ENCODE measurements around the gene BRMS1.
"Not testable (repeated sequence)": the region's sequence is repeated elsewhere in the genome, so short reads cannot be mapped to it uniquely, and the experiment has no call there.

Gene BRMS1

GRCh38 chr11:66344550-66345315 is at the start of gene BRMS1:
Gene BRMS1 (minus strand): TSS chr11:66345104. CDS start chr11:66342234, 2,870 bp downstream.
- DNase-seq: peak; percentile 98
- peak within 1 kb of the TSS; percentile 98 for H3K4me3 ChIP-seq (ENCODE audit: low read depth, low read length)
- peaks cover 17% of the 10 kb centered on the region for H3K36me3 ChIP-seq (replicated peaks)
- no peaks in the 10 kb centered on the region for H3K27me3 ChIP-seq (replicated peaks)
- in situ Hi-C loops (cut with HindIII; ENCODE audit: low pct_ligation_motif_present, low sequenced_read_pairs): no loop called here
- H3K27ac ChIP-seq: peak within 1 kb of the TSS; percentile 69
- peak; percentile 29 for TF ChIP-seq CTCF (IDR thresholded peaks at IDR 0.05; ENCODE audit: low read depth, low read length, missing control alignments)

GRCh38 chr11:66393954-66394353 is 49.0 kb upstream of the BRMS1 start:
- H3K27me3 ChIP-seq (replicated peaks): peaks cover 4% of the 10 kb centered on the region
- no peak overlapping the region for H3K27ac ChIP-seq
- TF ChIP-seq CTCF (IDR thresholded peaks at IDR 0.05; ENCODE audit: low read depth, low read length, missing control alignments): no peak
- in situ Hi-C loops (cut with HindIII; ENCODE audit: low pct_ligation_motif_present, low sequenced_read_pairs): no loop called here
- DNase-seq: no peak
- no peaks in the 10 kb centered on the region for H3K36me3 ChIP-seq (replicated peaks)
- H3K4me3 ChIP-seq (ENCODE audit: low read depth, low read length): no peak overlapping the region

- DNase-seq: no peak
- TF ChIP-seq CTCF (IDR thresholded peaks at IDR 0.05; ENCODE audit: low read depth, low read length, missing control alignments): no peak
- Histone ChIP-seq H3K36me3 (replicated peaks) (no peaks in the 10 kb centered on the region), H3K4me3 (ENCODE audit: low read depth, low read length) (no peak overlapping the region), H3K27ac (no peak overlapping the region), H3K27me3 (replicated peaks) (peaks cover 4% of the 10 kb centered on the region)
- in situ Hi-C loops (cut with HindIII; ENCODE audit: low pct_ligation_motif_present, low sequenced_read_pairs): no loop called here
Measured at GRCh38 chr11:66391322-66391721, 46.4 kb upstream of the BRMS1 start.

DNA sequence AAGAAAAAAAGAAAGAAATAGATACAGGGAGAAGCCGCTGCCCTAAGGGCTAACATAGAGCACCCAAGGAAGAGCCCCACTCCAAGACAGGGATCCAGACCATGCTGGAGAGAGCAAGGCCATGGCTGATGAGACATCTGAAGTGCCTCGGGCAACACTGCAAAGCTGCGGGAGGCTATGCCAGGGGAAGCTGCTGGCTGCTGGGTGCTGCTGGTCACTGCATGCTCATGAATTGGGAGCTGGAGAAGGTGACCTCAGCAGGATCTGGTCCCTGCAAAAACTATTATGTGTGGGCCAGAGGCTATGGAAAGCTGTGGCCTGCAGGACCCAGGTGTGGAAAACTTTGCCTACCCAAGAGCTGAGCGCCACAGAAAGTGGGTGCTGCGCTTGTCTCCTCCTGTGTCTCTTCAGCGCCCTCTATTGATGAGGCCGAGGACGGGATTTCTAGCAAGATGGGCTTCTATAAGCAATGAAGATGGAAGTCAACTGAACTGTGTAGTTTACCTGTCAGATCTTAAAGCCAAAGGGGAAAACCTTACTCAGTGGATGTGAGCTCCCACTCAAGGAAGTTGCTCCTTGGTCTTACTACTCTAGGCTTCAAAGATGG is 44.0 kb upstream of the BRMS1 start:
- Histone ChIP-seq H3K27me3 (replicated peaks) (no peaks in the 10 kb centered on the region), H3K4me3 (ENCODE audit: low read depth, low read length) (no peak overlapping the region), H3K36me3 (replicated peaks) (no peaks in the 10 kb centered on the region), H3K27ac (no peak overlapping the region)
- in situ Hi-C loops (cut with HindIII; ENCODE audit: low pct_ligation_motif_present, low sequenced_read_pairs): no loop called here
- TF ChIP-seq CTCF (IDR thresholded peaks at IDR 0.05; ENCODE audit: low read depth, low read length, missing control alignments): peak; percentile 95
- peak; percentile 49 for DNase-seq

DNA sequence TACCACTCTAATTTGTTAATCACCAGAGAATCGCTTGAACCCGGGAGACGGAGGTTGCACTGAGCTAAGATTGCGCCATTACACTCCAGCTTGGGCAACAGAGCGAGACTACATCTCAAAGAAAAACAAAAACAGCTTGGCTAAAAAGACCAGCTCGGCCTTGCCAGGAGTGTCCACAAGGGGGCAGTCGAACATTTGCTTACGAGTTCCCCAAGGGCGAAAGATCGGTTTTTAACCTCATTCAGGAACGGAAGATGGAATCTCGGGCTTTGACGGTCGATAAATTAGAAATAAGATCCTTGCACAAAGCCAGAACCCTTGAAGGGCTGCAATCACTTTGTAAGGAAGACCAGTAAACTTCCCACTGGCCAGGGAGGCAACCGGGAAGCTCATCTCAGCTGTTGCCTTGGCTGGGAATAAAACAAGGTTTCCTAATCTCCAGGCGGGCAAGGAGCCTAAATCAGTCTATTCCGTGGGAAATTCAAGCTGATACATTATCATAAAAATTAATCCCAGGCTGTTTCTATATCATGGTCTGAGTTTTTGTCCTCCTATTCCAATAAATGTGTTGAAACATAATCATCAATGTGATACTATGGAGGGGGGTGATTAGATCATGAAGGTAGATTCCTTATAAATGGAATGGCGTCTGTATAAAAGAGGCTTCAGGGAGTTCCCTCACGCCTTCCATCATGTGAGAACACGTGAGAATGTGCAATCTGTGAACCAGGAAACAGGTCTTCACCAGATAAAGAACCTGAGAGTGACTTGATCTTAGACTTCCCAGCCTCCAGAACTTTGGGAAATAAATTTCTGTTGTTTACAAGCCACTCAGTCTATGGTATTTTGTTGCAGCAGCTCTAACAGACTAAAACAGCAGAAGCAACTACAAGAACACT is 41.5 kb upstream of the BRMS1 start:
- TF ChIP-seq CTCF (IDR thresholded peaks at IDR 0.05; ENCODE audit: low read depth, low read length, missing control alignments): peak; percentile 98
- peak; percentile 89 for DNase-seq
- H3K4me3 ChIP-seq (ENCODE audit: low read depth, low read length): peak overlapping the region; percentile 22
- no peaks in the 10 kb centered on the region for H3K27me3 ChIP-seq (replicated peaks)
- H3K36me3 ChIP-seq (replicated peaks): no peaks in the 10 kb centered on the region
- no peak overlapping the region for H3K27ac ChIP-seq
- in situ Hi-C loops (cut with HindIII; ENCODE audit: low pct_ligation_motif_present, low sequenced_read_pairs): no loop called here

DNA sequence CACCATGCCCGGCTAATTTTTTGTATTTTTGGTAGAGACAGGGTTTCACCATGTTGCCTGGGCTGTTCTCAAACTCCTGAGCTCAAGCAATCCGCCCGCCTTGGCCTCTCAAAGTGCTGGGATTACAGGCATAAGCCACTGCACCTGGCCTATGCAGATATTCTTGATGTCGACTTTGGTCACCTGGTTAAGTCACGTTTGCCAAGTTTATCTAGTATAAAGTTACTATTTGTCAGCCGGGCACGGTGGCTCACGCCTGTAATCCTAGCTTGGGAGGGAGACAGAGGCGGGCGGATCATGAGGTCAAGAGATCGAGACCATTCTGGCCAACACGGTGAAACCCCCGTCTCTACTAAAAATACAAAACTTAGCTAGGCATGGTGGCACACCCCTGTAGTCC is 39.4 kb upstream of the BRMS1 start:
- in situ Hi-C loops (cut with HindIII; ENCODE audit: low pct_ligation_motif_present, low sequenced_read_pairs); DNase-seq; H3K4me3 ChIP-seq (ENCODE audit: low read depth, low read length); H3K27me3 ChIP-seq (replicated peaks); H3K27ac ChIP-seq; H3K36me3 ChIP-seq (replicated peaks): not testable (repeated sequence)

GRCh38 chr11:66380264-66380663 is 35.4 kb upstream of the BRMS1 start:
- H3K36me3 ChIP-seq (replicated peaks); DNase-seq; H3K27ac ChIP-seq; H3K27me3 ChIP-seq (replicated peaks); in situ Hi-C loops (cut with HindIII; ENCODE audit: low pct_ligation_motif_present, low sequenced_read_pairs); H3K4me3 ChIP-seq (ENCODE audit: low read depth, low read length): not testable (repeated sequence)

DNA sequence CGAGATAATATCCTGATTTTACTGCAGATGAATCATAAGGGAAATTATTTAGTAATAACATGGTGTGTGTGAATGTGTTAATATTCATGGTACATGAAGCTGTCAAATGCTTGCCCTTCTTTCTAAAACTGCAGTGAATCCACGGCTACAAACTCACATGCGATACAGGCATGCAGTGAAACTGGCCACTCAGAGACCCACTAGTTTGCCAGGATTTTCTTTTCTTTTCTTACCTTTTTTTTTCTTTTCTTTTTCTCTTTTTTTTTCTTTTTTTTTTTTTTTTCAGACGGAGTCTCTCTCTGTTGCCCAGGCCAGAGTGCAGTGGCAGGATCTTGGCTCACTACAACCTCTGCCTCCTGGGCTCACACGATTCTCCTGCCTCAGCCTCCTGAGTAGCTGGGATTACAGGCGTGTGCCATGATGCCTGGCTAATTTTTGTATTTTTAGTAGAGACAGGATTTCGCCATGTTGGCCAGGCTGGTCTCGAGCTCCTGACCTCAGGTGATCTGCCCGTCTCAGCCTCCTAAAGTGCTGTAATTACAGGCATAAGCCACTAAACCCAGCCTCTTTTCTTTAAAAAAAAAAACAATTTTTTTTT is 28.9 kb upstream of the BRMS1 start:
- H3K36me3 ChIP-seq (replicated peaks); H3K27me3 ChIP-seq (replicated peaks); in situ Hi-C loops (cut with HindIII; ENCODE audit: low pct_ligation_motif_present, low sequenced_read_pairs); H3K27ac ChIP-seq; DNase-seq; H3K4me3 ChIP-seq (ENCODE audit: low read depth, low read length): not testable (repeated sequence)

Measured in brain microvascular endothelial cell (primary cell).